Measurements from ENCODE around the gene HOMER2.
"Not testable (repeated sequence)": the region's sequence is repeated elsewhere in the genome, so short reads cannot be mapped to it uniquely, and the experiment has no call there.

HOMER2 gene

DNA sequence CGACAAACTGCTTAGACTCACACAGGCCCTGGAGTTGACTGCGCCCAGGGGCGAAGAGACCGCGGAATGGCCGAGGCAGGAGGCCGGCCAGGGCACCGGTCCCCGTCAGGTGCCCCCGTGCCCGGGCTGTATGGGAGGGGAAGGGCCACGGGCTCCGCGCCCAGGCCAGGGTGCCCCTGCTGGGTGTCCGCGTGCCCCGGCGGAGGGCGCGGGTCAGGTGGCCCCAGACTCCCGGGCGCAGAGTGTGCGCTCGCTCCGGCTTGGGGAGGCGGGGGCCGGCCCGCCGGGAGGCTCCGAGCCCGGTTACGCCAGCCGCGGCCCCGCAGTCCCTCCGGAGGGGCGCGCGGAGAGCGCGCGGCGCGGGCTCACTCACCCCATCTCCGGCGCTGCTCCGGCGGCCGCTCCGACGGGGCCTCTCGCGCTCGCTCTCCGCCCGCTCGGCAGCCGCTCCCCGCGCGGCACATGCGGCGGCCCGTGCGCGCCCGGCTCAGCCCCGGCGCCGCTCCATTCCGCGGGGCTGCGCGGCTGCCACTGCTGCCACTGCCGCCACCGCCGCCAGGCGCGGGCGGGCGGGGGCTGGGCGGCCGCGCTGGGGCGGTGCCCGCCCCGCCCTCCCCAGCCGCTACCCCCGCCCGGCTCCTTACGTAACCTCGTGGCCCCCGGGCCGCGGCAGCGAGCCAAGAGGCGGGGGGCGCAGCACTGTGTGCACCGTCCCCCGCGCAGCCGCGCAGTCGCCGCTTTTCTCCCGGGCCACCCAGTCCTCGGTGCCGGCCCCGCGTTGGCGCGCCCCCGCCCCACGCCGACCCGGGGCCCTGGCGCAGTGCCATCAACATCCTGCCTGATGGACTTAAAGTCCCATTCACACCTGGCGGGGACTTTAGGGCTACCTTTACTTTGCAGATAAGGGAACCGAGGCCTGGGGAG is at the start of gene HOMER2:
TSS of gene HOMER2 (minus strand) at position 563 of the 924 bp plus-strand sequence. CDS start at position 378, 185 bp downstream.
- peak; percentile 59 for DNase-seq

GRCh38 chr15:83000672-83001031 is 48.1 kb upstream of the HOMER2 start:
- DNase-seq: not testable (repeated sequence)

DNA sequence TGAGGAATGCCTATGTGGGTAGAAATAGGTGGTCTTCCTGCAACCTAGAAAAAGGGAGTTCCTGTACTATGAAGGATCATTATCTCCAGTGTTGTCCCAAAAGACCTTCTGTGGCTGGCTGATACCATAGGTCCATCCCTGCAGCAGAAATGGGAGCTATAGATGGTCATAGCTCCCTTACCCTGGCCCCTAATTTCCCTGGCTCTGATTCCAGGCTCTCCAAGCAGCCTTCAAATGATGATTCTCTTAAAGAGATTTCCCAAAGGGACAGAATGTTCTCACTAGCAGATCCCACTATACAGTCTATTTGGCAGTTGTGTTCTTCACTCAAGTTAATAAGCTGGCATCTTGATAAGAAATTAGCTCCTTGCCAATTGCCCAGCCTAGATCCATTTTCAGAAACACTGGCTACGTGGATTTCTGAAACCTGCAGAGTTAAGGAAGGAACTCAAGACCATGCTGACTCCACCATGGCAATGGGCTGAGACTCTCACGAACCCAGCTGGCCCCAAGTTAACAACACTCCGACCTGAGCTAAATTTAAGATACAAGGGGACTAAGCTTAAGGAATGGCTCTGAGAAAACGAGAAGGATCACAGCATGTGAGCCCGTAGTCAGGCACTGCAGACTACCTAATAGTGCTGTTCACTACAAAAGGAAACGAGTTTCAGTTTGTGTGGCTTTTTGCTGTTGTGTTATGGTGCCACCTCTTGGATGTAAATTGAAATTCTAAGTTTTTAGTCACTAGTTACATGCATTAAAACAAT is 47.6 kb upstream of the HOMER2 start:
- no peak for DNase-seq

GRCh38 chr15:82999426-82999825 is 46.9 kb upstream of the HOMER2 start:
- DNase-seq: no peak

GRCh38 chr15:82995938-82996337 is 43.4 kb upstream of the HOMER2 start:
- no peak for DNase-seq

GRCh38 chr15:82995076-82995475 is 42.6 kb upstream of the HOMER2 start:
- DNase-seq: no peak

DNA sequence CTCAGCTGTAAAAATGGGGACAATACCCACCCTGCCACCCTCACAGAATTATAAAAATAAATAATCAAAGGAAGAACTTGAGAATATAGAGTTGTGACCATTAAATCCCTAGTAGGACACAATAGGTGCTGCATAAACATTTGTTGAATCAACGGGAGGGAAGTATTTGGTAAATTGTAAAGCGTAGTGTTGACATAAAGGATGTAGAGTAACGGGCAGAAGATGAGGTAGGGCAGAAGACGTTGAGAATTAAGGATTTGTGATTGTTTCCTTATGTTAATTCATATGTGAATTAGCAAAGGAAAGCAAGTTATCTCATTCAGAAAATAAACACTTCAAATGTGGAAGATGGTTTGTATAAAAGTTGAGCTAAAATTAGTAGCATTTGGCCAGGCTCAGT is 40.6 kb upstream of the HOMER2 start:
- DNase-seq: no peak

DNA sequence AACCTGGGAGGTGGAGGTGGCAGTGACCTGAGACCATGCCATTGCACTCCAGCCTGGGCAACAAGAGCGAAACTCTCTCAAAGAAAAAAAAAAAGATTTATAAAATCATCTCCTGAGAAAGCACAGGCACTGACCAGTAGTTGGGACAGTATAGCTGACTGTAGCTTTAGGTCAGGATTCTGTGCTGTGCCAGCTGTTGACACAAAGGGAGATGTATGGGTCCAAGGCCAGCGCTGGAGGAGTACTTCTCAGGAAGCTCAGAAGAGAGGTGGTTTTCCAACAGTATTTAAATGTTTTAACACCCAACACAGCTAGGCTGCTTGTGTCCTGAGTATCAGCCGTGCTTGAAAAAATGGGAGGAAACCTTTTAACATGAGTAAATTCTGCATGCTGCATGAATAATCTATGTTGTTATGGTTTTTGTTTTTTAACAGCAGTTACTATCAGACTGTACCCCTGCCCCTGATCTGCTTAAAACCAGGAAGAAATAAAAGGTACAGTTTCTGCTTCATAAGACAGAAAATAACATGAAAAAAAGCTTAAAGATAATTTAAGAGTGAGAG is 40.0 kb upstream of the HOMER2 start:
- DNase-seq: no peak

DNA sequence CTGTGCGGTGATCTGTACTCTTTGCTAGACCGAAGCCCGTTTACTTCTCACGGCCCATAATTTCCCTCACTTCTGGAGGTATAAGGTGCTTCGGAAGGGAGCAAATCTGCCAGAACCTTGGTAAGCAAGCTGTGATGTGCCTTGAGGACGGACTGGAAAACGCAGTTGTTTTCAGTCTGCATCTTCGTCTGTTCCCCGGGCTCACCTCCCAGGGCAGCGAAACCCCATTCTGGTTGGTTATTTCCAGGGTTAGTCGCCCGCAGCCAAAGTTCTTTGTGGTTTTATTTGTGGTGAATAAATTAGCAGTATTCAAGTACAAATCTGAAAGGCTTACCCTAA is 33.9 kb upstream of the HOMER2 start:
- DNase-seq: no peak

GRCh38 chr15:82985688-82986441 is 33.3 kb upstream of the HOMER2 start, which contains the start of gene RAMAC:
Gene RAMAC, plus strand, starts transcription at chr15:82986210. Its CDS starts 2,809 bp downstream, at chr15:82989019.
- DNase-seq: peak; percentile 93

GRCh38 chr15:82980981-82981380 is 28.5 kb upstream of the HOMER2 start:
- DNase-seq: no peak

GRCh38 chr15:82979726-82980125 is 27.2 kb upstream of the HOMER2 start:
- no peak for DNase-seq

DNA sequence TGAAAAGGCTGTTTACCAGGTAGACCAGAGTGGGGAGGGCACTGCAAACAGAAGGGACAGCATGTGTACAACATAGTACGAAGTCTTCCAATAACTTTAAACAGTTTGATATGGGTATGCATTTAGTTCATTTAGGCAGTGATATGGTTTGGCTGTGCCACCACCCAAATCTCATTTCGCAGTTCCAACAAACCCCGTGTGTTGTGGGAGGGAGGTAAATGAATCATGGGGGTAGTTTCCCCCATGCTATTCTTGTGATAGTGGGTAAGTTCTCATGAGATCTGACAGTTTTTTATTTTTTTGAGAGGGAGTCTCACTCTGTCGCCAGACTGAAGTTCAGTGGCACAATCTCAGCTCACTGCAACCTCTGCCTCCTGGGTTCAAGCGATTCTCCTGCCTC is 25.9 kb upstream of the HOMER2 start:
- no peak for DNase-seq

- no peak for DNase-seq
These were observed 24.6 kb upstream of the HOMER2 start for GRCh38 chr15:82977076-82977475.

DNA sequence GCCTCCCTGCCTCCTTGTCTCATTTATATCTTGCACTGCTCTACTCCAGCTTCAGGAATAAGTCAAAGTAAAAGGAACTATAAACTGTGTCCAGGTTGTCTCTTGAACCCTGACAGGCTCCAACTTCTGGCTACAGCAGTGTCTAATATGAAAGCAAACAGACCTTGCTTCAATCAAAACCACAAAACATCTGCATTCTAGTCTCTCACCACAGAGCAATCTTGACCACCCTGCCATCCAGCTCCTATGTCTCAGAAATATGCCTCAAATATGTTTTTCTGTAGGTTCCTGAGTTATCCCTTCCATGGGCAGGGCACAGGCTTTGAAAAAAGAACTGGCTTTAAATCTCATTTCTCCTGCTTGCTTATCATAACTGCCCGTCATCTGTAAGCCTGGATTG is 20.5 kb upstream of the HOMER2 start:
- no peak for DNase-seq

DNA sequence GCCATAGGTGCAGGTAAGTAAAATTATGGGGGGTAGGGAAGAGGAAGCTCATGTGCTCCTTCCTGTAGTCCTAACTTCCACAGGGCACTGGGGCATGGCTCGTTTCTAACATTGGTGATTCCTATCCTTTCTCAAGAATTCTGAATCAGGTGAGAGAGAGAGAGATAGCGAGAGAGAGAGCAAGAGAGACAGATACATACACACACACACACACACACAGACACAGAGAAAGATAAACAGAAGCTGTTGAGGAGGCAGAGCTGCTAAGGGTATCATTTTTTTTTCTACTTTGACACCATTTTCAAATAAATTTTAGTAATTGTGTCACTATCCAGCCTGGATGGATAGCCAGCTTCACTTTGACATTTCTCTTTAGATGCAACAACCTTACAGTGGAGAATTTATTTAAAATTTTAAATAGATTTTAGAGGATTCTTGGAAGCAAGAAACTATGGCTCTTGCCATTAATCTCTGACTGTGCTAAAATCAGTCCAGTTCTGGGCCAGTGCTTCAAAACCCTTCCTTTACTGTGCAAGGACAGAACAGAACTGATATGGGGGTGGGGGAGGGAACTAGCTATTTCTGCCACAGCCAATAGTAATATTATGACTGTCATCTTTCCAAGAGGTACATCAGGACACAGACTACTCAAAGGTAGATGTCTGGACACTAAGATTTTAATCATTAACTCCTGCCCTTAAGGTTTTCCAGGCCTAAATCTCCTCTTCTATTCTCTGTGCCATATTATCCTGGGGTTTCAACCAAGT is 18.9 kb upstream of the HOMER2 start:
- DNase-seq: no peak

GRCh38 chr15:82970696-82971095 is 18.2 kb upstream of the HOMER2 start:
- no peak for DNase-seq

- no peak for DNase-seq
These were observed 17.7 kb upstream of the HOMER2 start for GRCh38 chr15:82970078-82970686.

GRCh38 chr15:82969353-82969752 is 16.8 kb upstream of the HOMER2 start:
- no peak for DNase-seq

- DNase-seq: no peak
These were observed 15.5 kb upstream of the HOMER2 start for GRCh38 chr15:82968066-82968465.

DNA sequence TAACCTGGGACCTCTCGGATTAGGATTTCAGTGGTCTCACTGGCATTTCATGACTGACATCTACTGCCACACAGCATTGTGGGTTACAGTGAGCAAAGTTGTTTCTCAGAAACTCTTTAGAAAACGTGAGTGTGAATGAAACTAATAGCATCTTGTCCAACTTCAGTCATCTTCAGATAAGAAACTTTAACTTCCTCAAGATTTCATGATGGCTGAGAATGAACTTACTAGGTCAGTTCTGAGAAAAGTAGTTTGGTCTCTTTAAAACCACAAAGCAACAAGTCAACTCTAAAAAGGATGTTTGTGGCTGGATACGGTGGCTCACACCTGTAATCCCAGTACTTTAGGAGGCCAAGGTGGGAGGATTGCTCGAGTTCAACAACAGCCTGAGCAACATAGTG is 14.2 kb upstream of the HOMER2 start:
- DNase-seq: no peak

DNA sequence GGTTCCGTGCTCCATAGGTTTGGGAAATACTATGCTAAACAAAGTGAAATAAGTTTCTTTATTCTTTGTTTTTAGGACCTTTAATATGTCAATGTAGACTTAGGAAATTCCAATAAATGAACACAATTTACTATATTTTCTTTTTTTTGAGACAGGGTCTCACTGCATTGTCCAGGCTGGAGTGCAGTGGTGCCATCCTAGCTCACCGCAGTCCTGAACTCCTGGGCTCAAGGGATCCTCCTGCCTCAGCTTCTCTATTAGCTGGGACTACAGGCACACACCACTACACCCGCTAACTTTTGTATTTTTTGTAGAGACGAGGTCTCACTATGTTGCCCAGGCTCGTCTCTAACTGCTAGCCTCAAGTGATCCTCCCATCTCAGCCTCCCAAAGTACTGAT is 12.4 kb upstream of the HOMER2 start:
- no peak for DNase-seq

Measured in activated CD8-positive, alpha-beta memory T cell treated with anti-CD3 and anti-CD28 coated beads, Interleukin-2, amount 50 U/mL, for 48 hours (primary cell).